B cell (primary cell): ENCODE data around the gene SUGP1. TPM values are rescaled to one million over a fixed set of nuclear protein-coding genes. Genes with fewer than 3 reads are reported as not detected.

Experiments
- ATAC-seq: fragments of 200-7000 bp; cut with Tn5 transposase; one replicate; pipeline ENCODE4 v1.10.0; 2021; ENCODE audit warnings: low read depth, mild to moderate bottlenecking, moderate number of reproducible peaks, moderate library complexity
- CTCF ChIA-PET: fragments of 350-600 bp; sonication (Branson Sonifier 250); formaldehyde crosslinking; loops from one replicate; lab custom pipeline; 2021; ENCODE audit warnings: antibody characterized with exemption, inconsistent platforms; lab: Charles Lee
- POLR2A ChIA-PET: fragments of 350-600 bp; sonication (Branson Sonifier 250); formaldehyde crosslinking; loops from one replicate; lab custom pipeline; 2021; ENCODE audit warnings: antibody characterized with exemption; lab: Charles Lee
- DNase-seq: peaks from one replicate; pipeline ENCODE4 v3.0.0; 2013
- H2AFZ ChIP-seq: 2 replicates; pipeline ENCODE4 v1.6.1; 2012; ENCODE audit warnings: mild to moderate bottlenecking, low read depth, low read length; ENCODE audit not compliant: insufficient read depth, poor library complexity, severe bottlenecking
- H3K27ac ChIP-seq, 2 donors: 1 replicate in 1 of 2; 2 replicates in 1 of 2; pipeline ENCODE4 v1.5.1; 2012 to 2013; ENCODE audit warnings: low read length in 2 of 2, mild to moderate bottlenecking in 2 of 2, moderate library complexity in 1 of 2
- H3K27me3 ChIP-seq, 4 experiments: fragments of 200-600 bp in 1 of 4; sonication (generic) in 1 of 4; replicated peaks in 1 of 4; 1 replicate in 2 of 4; 2 replicates in 2 of 4; pipeline versions ENCODE4 v1.6.1 to v1.7.0; 2013 to 2016; ENCODE audit warnings: low read length in 3 of 4, mild to moderate bottlenecking in 2 of 4, mixed read lengths in 1 of 4, moderate library complexity in 1 of 4; ENCODE audit not compliant: insufficient read depth in 4 of 4, control insufficient read depth in 3 of 4; ENCODE audit errors: control extremely low read depth in 1 of 4
- H3K36me3 ChIP-seq, 2 experiments: replicated peaks in 1 of 2; 1 replicate in 1 of 2; 2 replicates in 1 of 2; pipeline versions ENCODE4 v1.6.1 to v1.7.1; 2013; ENCODE audit warnings: low read length in 1 of 2; ENCODE audit not compliant: insufficient read depth in 2 of 2, control insufficient read depth in 1 of 2; ENCODE audit errors: control extremely low read depth in 1 of 2, extremely low read depth in 1 of 2
- H3K4me1 ChIP-seq, 2 donors: fragments of 200-600 bp in 1 of 2; sonication (generic) in 1 of 2; 1 replicate in 1 of 2; 2 replicates in 1 of 2; pipeline versions ENCODE4 v1.5.1 to v1.6.1; 2013 to 2017; ENCODE audit warnings: low read length in 2 of 2; ENCODE audit not compliant: control insufficient read depth in 2 of 2, insufficient read depth in 2 of 2
- H3K4me2 ChIP-seq: replicated peaks from 2 replicates; pipeline ENCODE3; 2012; ENCODE audit warnings: mild to moderate bottlenecking, low read depth, low read length; ENCODE audit not compliant: poor library complexity, severe bottlenecking
- H3K4me3 ChIP-seq, 5 experiments: fragments of 200-600 bp in 1 of 5; sonication (generic) in 1 of 5; 1 replicate in 3 of 5; 2 replicates in 2 of 5; pipeline versions ENCODE4 v1.5.1 to v1.7.0; 2011 to 2016; ENCODE audit warnings: low read length in 4 of 5, mild to moderate bottlenecking in 4 of 5, low read depth in 2 of 5, control low read depth in 1 of 5, moderate library complexity in 1 of 5; ENCODE audit not compliant: insufficient read depth in 1 of 5; ENCODE audit errors: control extremely low read depth in 1 of 5, extremely low read depth in 1 of 5
- H3K79me2 ChIP-seq: fragments of 200-600 bp; sonication (generic); one replicate; pipeline ENCODE4 v1.6.0; 2016; ENCODE audit warnings: low read length; ENCODE audit not compliant: control insufficient read depth, insufficient read depth
- H3K9ac ChIP-seq: fragments of 200-600 bp; sonication (generic); 2 replicates; pipeline ENCODE4 v1.6.1; 2017; ENCODE audit warnings: mild to moderate bottlenecking, low read length, moderate library complexity
- H3K9me3 ChIP-seq, 3 donors: one replicate each; pipeline versions ENCODE4 v1.6.1 to v1.7.1; 2013; ENCODE audit warnings: low read length in 2 of 3; ENCODE audit not compliant: control insufficient read depth in 2 of 3, insufficient read depth in 1 of 3; ENCODE audit errors: control extremely low read depth in 1 of 3
- H4K20me1 ChIP-seq: 2 replicates; pipeline ENCODE4 v1.6.0; 2012; ENCODE audit warnings: mild to moderate bottlenecking, low read length; ENCODE audit not compliant: insufficient read depth, control insufficient read depth, poor library complexity, severe bottlenecking
- H3K27ac Mint-ChIP-seq: one replicate; pipeline ENCODE4 v1.8.0; 2021; ENCODE audit warnings: mixed read lengths
- H3K27me3 Mint-ChIP-seq: one replicate; pipeline ENCODE4 v1.8.0; 2021; ENCODE audit warnings: mixed read lengths
- H3K4me1 Mint-ChIP-seq: one replicate; pipeline ENCODE4 v1.8.0; 2021; ENCODE audit warnings: mixed read lengths
- H3K4me3 Mint-ChIP-seq: one replicate; pipeline ENCODE4 v1.8.0; 2021; ENCODE audit warnings: mixed read lengths
- H3K9me3 Mint-ChIP-seq: one replicate; pipeline ENCODE4 v1.8.0; 2022; ENCODE audit warnings: mixed read lengths; ENCODE audit not compliant: insufficient read depth
- CTCF ChIP-seq: fragments of 200-600 bp; IDR thresholded peaks from one replicate; pipeline ENCODE4 v1.8.0; 2022; ENCODE audit warnings: antibody characterized with exemption, mild to moderate bottlenecking
- EZH2 ChIP-seq: IDR thresholded peaks from 2 replicates; pipeline ENCODE4 v1.6.1; 2012; ENCODE audit warnings: borderline replicate concordance, low read depth, mild to moderate bottlenecking, moderate library complexity, low read length; ENCODE audit not compliant: insufficient read depth, poor library complexity, severe bottlenecking
- WGBS: methylation state at CpG from one replicate; pipeline ENCODE4 v1.1.5; 2013; ENCODE audit warnings: missing lambda C conversion rate; ENCODE audit not compliant: insufficient coverage; 5-methylcytosine and 5-hydroxymethylcytosine counted together
- intact Hi-C: fragments of 100-400 bp; cut with micrococcal nuclease; formaldehyde crosslinking; loops from one replicate; pipeline ENCODE4 v1.10.0; 2022
- polyA plus RNA-seq: library from polyadenylated mRNA; depleted of rRNA; stranded (reverse); fragments of >200 nt; gene quantifications from 2 replicates; pipeline ENCODE4 v1.2.3, GENCODE V29; 2012
- total RNA-seq, 2 donors: library from RNA; stranded (reverse); fragments of 120-200 nt in 1 of 2; gene quantifications; 1 replicate in 1 of 2; 2 replicates in 1 of 2; pipeline versions ENCODE4 v1.2.3 to v1.2.4, GENCODE V29; 2013 to 2022

The SUGP1 gene
- total and polyA plus RNA-seq, 2 donors (not counting 1 experiment from before 2014, with no cell fraction given) = 61.3 to 86.9 TPM

GRCh38 chr19:19362075-19362474 lies 41.8 kb upstream of the SUGP1 start:
- intact Hi-C loops = no loop called here
- POLR2A ChIA-PET = interaction anchor here (0.7 to 1.1 kb wide), 2 partner anchors 29 to 43 kb away, joined by 3 to 4 read pairs; partner anchors contain the start of gene GATAD2A
- peaks cover 0 to 9% of the 10 kb centered on the region in 2 experiments for H3K36me3 ChIP-seq

More at GRCh38 chr19:19362075-19362474, 41.8 kb upstream of the SUGP1 start:
- Histone ChIP-seq H3K4me1 (peaks cover 20 to 33% of the 10 kb centered on the region in 2 donors), H3K9me3 (no peaks in the 10 kb centered on the region), H3K4me3 (no peak overlapping the region), H3K4me2 (no peak overlapping the region), H3K9ac (no peak overlapping the region), H3K27ac (no peak overlapping the region), H3K79me2 (no peaks in the 10 kb centered on the region), H2AFZ (no peak overlapping the region), H4K20me1 (no peaks in the 10 kb centered on the region), H3K27me3 (no peaks in the 10 kb centered on the region)
- peak overlapping the region; percentile 44 for H3K4me3 Mint-ChIP-seq
- H3K4me1 Mint-ChIP-seq = peaks cover 26% of the 10 kb centered on the region
- peak overlapping the region; percentile 37 for H3K27ac Mint-ChIP-seq
- CTCF ChIA-PET = interaction anchor here (0.6 to 11.8 kb wide), 6 partner anchors 11 to 835 kb away, joined by 3 to 301 read pairs (median 4); no protein-coding TSS in a partner anchor
- 93% methylated on average over 4 of the region's 4 CpGs for WGBS
- DNase-seq (no peak), ATAC-seq (no peak)
- no peaks in the 10 kb centered on the region for H3K27me3 Mint-ChIP-seq
- TF ChIP-seq CTCF (no peak), EZH2 (no peak)
- no peaks in the 10 kb centered on the region for H3K9me3 Mint-ChIP-seq
